Measurements from ENCODE around the gene NUAK2. TPM values are rescaled to one million over a fixed set of nuclear protein-coding genes. Genes with fewer than 3 reads are reported as not detected.
A peak's percentile ranks its signal among the peaks of the same experiment; 100 is the strongest.

The NUAK2 gene
- total and polyA plus RNA-seq, 2 of the 8 experiments (the other 6 are each of a cell fraction or from before 2014, with no cell fraction given): 9.4 to 12.9 TPM

DNA sequence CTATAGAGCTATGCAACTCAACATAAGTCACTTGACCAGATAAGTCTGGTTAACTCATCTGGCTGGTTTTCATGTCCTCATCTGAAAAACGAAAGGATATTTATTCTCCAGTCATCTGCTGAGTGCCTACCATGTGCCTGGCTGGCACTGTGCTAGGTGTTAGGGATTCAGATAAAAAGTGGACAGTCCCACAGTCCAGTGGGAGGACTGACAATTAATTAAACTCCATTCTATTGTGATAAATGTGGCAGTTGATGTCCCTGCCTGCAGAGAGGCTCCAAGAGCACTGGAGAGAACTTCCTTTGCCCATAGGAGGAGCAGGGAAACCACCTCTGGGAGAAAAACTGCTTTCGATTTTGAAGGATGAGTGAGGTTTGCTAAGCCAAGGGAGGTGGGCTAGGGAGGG is 5.4 kb downstream of the NUAK2 start:
- Histone ChIP-seq H3K56ac (replicated peaks; ENCODE audit: insufficient read length, low read depth, low read length) (no peak overlapping the region), H2BK12ac (ENCODE audit: low read depth, low read length) (no peak overlapping the region), H3K4me2 (ENCODE audit: insufficient read depth in 1 of 2, low read depth in 2 of 2, low read length in 2 of 2) (peak overlapping the region in 1 of 2 experiments; percentile 65; a peak in 1 of 4 replicates), H3K4me1 (replicated peaks in 1 of 4; ENCODE audit: control insufficient read depth in 3 of 4, insufficient read depth in 4 of 4, low read length in 3 of 4) (peaks cover 35 to 60% (median 50%) of the 10 kb centered on the region in 4 experiments), H4K5ac (ENCODE audit: insufficient read length, low read depth, low read length) (no peak overlapping the region), H3K18ac (ENCODE audit: extremely low read depth, low read length) (no peak overlapping the region), H3K4ac (replicated peaks; ENCODE audit: insufficient read length, low read depth, low read length) (no peak overlapping the region), H3K27me3 (replicated peaks in 1 of 4; ENCODE audit: control insufficient read depth in 3 of 4, extremely low read depth in 1 of 4, insufficient read depth in 3 of 4, low read length in 3 of 4) (no peaks in the 10 kb centered on the region), H3K23ac (ENCODE audit: insufficient read length) (no peak overlapping the region), H2BK5ac (ENCODE audit: low read depth, low read length) (no peak overlapping the region), H3K27ac (ENCODE audit: low read depth, low read length) (no peak overlapping the region), H3K14ac (ENCODE audit: insufficient read length) (no peak overlapping the region), H2AFZ (ENCODE audit: low read length) (no peak overlapping the region), H3K36me3 (ENCODE audit: control insufficient read depth in 2 of 4, insufficient read depth in 4 of 4, low read length in 3 of 4) (peaks cover 2 to 13% (median 9%) of the 10 kb centered on the region in 4 experiments; a peak in 7 of 8 replicates), H3K79me2 (ENCODE audit: control insufficient read depth in 1 of 2, insufficient read depth in 2 of 2, low read length in 2 of 2) (peaks cover 44 to 85% of the 10 kb centered on the region in 2 experiments), H2AK5ac (ENCODE audit: low read depth, low read length) (0 out of 2 replicates have a peak overlapping the region, but pooled peaks have one; percentile 30), H2BK120ac (replicated peaks; ENCODE audit: low read depth, low read length) (no peak overlapping the region), H3K4me3 (ENCODE audit: extremely low read depth in 1 of 4, insufficient read depth in 2 of 4, low read depth in 3 of 4, low read length in 4 of 4) (no peak overlapping the region), H4K20me1 (replicated peaks in 1 of 2; ENCODE audit: control insufficient read depth in 1 of 2, insufficient read depth in 2 of 2, low read length in 2 of 2) (peaks cover 11 to 36% of the 10 kb centered on the region in 2 experiments), H3K23me2 (ENCODE audit: low read depth, low read length) (peaks cover 8% of the 10 kb centered on the region), H2BK15ac (ENCODE audit: low read length) (no peak overlapping the region), H3K79me1 (ENCODE audit: low read depth, low read length) (peaks cover 45% of the 10 kb centered on the region), H4K91ac (replicated peaks; ENCODE audit: insufficient read length, low read length) (no peak overlapping the region), H3K9ac (replicated peaks in 1 of 4; ENCODE audit: extremely low read depth in 1 of 4, low read depth in 3 of 4, low read length in 3 of 4) (no peak overlapping the region), H2BK20ac (ENCODE audit: low read length) (no peak overlapping the region), H4K8ac (ENCODE audit: extremely low read depth, insufficient read depth, low read length) (no peak overlapping the region), H3K9me3 (ENCODE audit: insufficient read depth in 2 of 2, low read depth in 1 of 2, low read length in 1 of 2) (no peaks in the 10 kb centered on the region)
- DNase-seq (ENCODE audit: low read depth in 1 of 2, low spot score in 2 of 2) (no peak), FAIRE-seq (no peak)
- POLR2A ChIA-PET (ENCODE audit: partially characterized antibody): interaction anchor here (3.4 to 11.0 kb wide), 4 partner anchors 9 to 22 kb away, joined by 14 to 134 read pairs (median 81); no protein-coding TSS in a partner anchor
- CTCF ChIA-PET (ENCODE audit: partially characterized antibody): interaction anchor here (4.3 to 67.1 kb wide), 3 partner anchors 10 to 46 kb away, joined by 33 to 2424 read pairs (median 313); no protein-coding TSS in a partner anchor
- WGBS, 2 experiments (ENCODE audit: extremely low coverage in 1 of 2, insufficient coverage in 1 of 2, insufficient read length in 1 of 2, insufficient replicate concordance in 2 of 2, low coverage in 1 of 2, low lambda C conversion rate in 2 of 2, missing lambda C conversion rate in 1 of 2): 73% methylated on average over 2 of the region's 2 CpGs; no CpG with 5 or more reads in 1 of the 2 experiments
- TF ChIP-seq JUND (IDR thresholded peaks at IDR 0.05; ENCODE audit: low read length) (no peak), GABPA (IDR thresholded peaks at IDR 0.05; ENCODE audit: borderline replicate concordance, insufficient read depth, low read length) (no peak), TEAD4 (IDR thresholded peaks at IDR 0.05; ENCODE audit: low read depth, low read length) (no peak), SIRT6 (IDR thresholded peaks at IDR 0.05; ENCODE audit: low read length) (no peak), CBX8 (IDR thresholded peaks at IDR 0.05; ENCODE audit: borderline replicate concordance, low read depth, low read length) (no peak), RFX5 (IDR thresholded peaks at IDR 0.05; ENCODE audit: borderline replicate concordance, low read depth, low read length) (no peak), EZH2 (IDR thresholded peaks at IDR 0.05; ENCODE audit: low read depth, low read length, severe bottlenecking) (no peak), SUZ12 (IDR thresholded peaks at IDR 0.05; ENCODE audit: low read length) (no peak), BRCA1 (IDR thresholded peaks at IDR 0.05; ENCODE audit: low read depth, low read length) (no peak)
- TF ChIP-seq, protein P1, sequence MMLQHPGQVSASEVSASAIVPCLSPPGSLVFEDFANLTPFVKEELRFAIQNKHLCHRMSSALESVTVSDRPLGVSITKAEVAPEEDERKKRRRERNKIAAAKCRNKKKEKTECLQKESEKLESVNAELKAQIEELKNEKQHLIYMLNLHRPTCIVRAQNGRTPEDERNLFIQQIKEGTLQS (IDR thresholded peaks at IDR 0.05; ENCODE audit: insufficient read depth, low read depth, low read length): no peak
